K562 (cell line): ENCODE measurements around the gene C4orf36. TPM values are rescaled to one million over a fixed set of nuclear protein-coding genes. Genes with fewer than 3 reads are reported as not detected.

ENCODE experiments used
- CBX3 ChIP-seq, 2 experiments: IDR thresholded peaks; 1 replicate in 1 of 2; 2 replicates in 1 of 2; pipeline ENCODE4 v1.6.1; 2012; ENCODE audit warnings: inconsistent platforms in 2 of 2, low read length in 2 of 2, borderline replicate concordance in 1 of 2, control low read depth in 1 of 2
- CHAMP1 ChIP-seq: fragments of 450-650 bp; IDR thresholded peaks from 2 replicates; pipeline ENCODE4 v1.6.1; 2016; ENCODE audit warnings: mild to moderate bottlenecking
- ELF1 ChIP-seq: fragments of 200-800 bp; sonication (Bioruptor generic); IDR thresholded peaks from 2 replicates; pipeline ENCODE4 v1.6.1; 2016; ENCODE audit warnings: missing genetic modification characterization, missing compliant biosample characterization
- EP400 ChIP-seq: fragments of 450-650 bp; IDR thresholded peaks from 2 replicates; pipeline ENCODE4 v1.6.1; 2017; ENCODE audit warnings: antibody characterized with exemption, mild to moderate bottlenecking, moderate library complexity
- FOXK1 ChIP-seq: sonication (generic); formaldehyde crosslinking; IDR thresholded peaks from 2 replicates; pipeline ENCODE4 v1.8.0; 2022; ENCODE audit warnings: missing genetic modification reagents, mild to moderate bottlenecking, borderline replicate concordance
- HCFC1 ChIP-seq: IDR thresholded peaks from 2 replicates; pipeline ENCODE4 v1.6.1; 2012; ENCODE audit warnings: low read depth, low read length, improper control_type of control experiment
- HDAC1 ChIP-seq, 2 experiments: fragments of 450-650 bp; IDR thresholded peaks; 2 replicates each; pipeline ENCODE4 v1.6.1; 2016 to 2017; ENCODE audit warnings: inconsistent platforms in 1 of 2, mild to moderate bottlenecking in 1 of 2, moderate library complexity in 1 of 2
- HDAC8 ChIP-seq: fragments of 450-650 bp; IDR thresholded peaks from 2 replicates; pipeline ENCODE4 v1.6.1; 2016; ENCODE audit warnings: mild to moderate bottlenecking, missing genetic modification characterization, moderate library complexity, missing compliant biosample characterization
- HDGF ChIP-seq: fragments of 450-650 bp; IDR thresholded peaks from 2 replicates; pipeline ENCODE4 v1.6.1; 2016
- KHSRP ChIP-seq: fragments of 450-650 bp; IDR thresholded peaks from 2 replicates; pipeline ENCODE4 v1.6.1; 2017
- MEIS2 ChIP-seq: fragments of 450-650 bp; IDR thresholded peaks from 2 replicates; pipeline ENCODE4 v1.6.1; 2014; ENCODE audit warnings: mild to moderate bottlenecking; ENCODE audit not compliant: partially characterized antibody
- NFRKB ChIP-seq: fragments of 450-650 bp; IDR thresholded peaks from 2 replicates; pipeline ENCODE4 v1.6.1; 2016; ENCODE audit warnings: low read depth
- POLR2AphosphoS5 ChIP-seq: IDR thresholded peaks from 2 replicates; pipeline ENCODE4 v1.6.1; 2011; ENCODE audit warnings: mild to moderate bottlenecking, low read depth, low read length, moderate library complexity; ENCODE audit not compliant: control insufficient read depth, insufficient read depth
- SIN3A ChIP-seq, 2 experiments: fragments of 150-350 bp in 1 of 2; IDR thresholded peaks; 2 replicates each; pipeline ENCODE4 v1.6.1; 2011 to 2016; ENCODE audit warnings: borderline replicate concordance in 2 of 2, low read depth in 2 of 2, low read length in 2 of 2, mild to moderate bottlenecking in 2 of 2, moderate library complexity in 2 of 2; ENCODE audit not compliant: control insufficient read depth in 1 of 2
- STAT5B ChIP-seq: fragments of 250-450 bp; sonication (Bioruptor Pico); IDR thresholded peaks from 2 replicates; pipeline ENCODE4 v1.8.0; 2021; ENCODE audit warnings: mild to moderate bottlenecking, inconsistent platforms
- TFAP4 ChIP-seq: sonication (generic); formaldehyde crosslinking; IDR thresholded peaks from 2 replicates; pipeline ENCODE4 v1.8.0; 2022; ENCODE audit warnings: missing genetic modification reagents, mild to moderate bottlenecking, moderate library complexity, borderline replicate concordance
- THAP12 ChIP-seq: fragments of 250-450 bp; sonication (Bioruptor Pico); IDR thresholded peaks from 2 replicates; pipeline ENCODE4 v1.9.0; 2021; ENCODE audit warnings: mild to moderate bottlenecking, inconsistent platforms
- VEZF1 ChIP-seq: fragments of 200-800 bp; sonication (Bioruptor generic); IDR thresholded peaks from 2 replicates; pipeline ENCODE4 v1.6.1; 2017; ENCODE audit warnings: missing genetic modification characterization, missing compliant biosample characterization
- ZC3H11A ChIP-seq: IDR thresholded peaks from 2 replicates; pipeline ENCODE4 v1.6.1; 2012; ENCODE audit warnings: low read depth, low read length, improper control_type of control experiment
- ZNF174 ChIP-seq: fragments of 250-450 bp; sonication (Bioruptor Pico); IDR thresholded peaks from 2 replicates; pipeline ENCODE4 v1.4.0; 2020; ENCODE audit warnings: mild to moderate bottlenecking
- ZNF830 ChIP-seq: fragments of 250-450 bp; sonication (Bioruptor Pico); IDR thresholded peaks from 2 replicates; pipeline ENCODE4 v1.5.0; 2021; ENCODE audit warnings: mild to moderate bottlenecking
- polyA plus RNA-seq, 8 experiments: library from polyadenylated mRNA; depleted of rRNA in 4 of 8; stranded (reverse) in 5 of 8; unstranded in 3 of 8; fragments of >200 nt; fragmentation: Nextera tagmentation in 2 of 8; fragmentation: Illumina TruSeq in 1 of 8; extraction: Ambion mirVana in 2 of 8; extraction: Trizol in 1 of 8; gene quantifications; 2 replicates each; pipeline versions ENCODE4 v1.2.1 to v1.2.3, GENCODE V29; 2011 to 2014; ENCODE audit warnings: inconsistent platforms in 1 of 8, missing spikeins in 1 of 8
- total RNA-seq, 7 experiments: library from RNA; depleted of rRNA in 6 of 7; stranded (reverse); fragments of >200 nt in 6 of 7; fragmentation: Illumina TruSeq in 2 of 7; extraction: Trizol in 2 of 7; gene quantifications; 2 replicates each; pipeline versions ENCODE4 v1.2.1 to v1.2.3, GENCODE V29; 2011 to 2021; ENCODE audit warnings: low replicate concordance in 1 of 7

C4orf36 gene
- total and polyA plus RNA-seq, 9 of the 15 experiments (the other 6 are each of a cell fraction or from before 2014, with no cell fraction given): 0.14 to 0.45 (median 0.20) TPM; not detected in 5

GRCh38 chr4:86935853-86936733 is 43.9 kb upstream of the C4orf36 start (continued):
- TF ChIP-seq ELF1: no peak; the same call in none of the 2 replicates
- no peak for TF ChIP-seq ZNF830 (CRISPR knock-in tag)
- TF ChIP-seq CHAMP1: no peak
- TF ChIP-seq KHSRP: no peak
- peak; percentile 90 for TF ChIP-seq MEIS2
- TF ChIP-seq SIN3A (IDR thresholded peaks at IDR 0.05; ENCODE audit: borderline replicate concordance in 2 of 2, control insufficient read depth in 1 of 2, low read depth in 2 of 2, low read length in 2 of 2): peak in 1 of 2 experiments; percentile 14; a peak in 1 of 4 replicates
- TF ChIP-seq EP400: peak; percentile 69
- no peak for TF ChIP-seq ZC3H11A
- TF ChIP-seq THAP12 (CRISPR knock-in tag): no peak
- TF ChIP-seq ZNF174 (CRISPR knock-in tag): no peak
- 0 out of 2 replicates have a peak, but pooled peaks have one; percentile 12 for TF ChIP-seq NFRKB
- TF ChIP-seq POLR2AphosphoS5: peak; percentile 80
- no peak for TF ChIP-seq HDAC8 (tag)
- no peak for TF ChIP-seq HDGF
- TF ChIP-seq TFAP4: no peak
- 0 out of 2 replicates have a peak, but pooled peaks have one; percentile 41 for TF ChIP-seq VEZF1
- no peak for TF ChIP-seq HCFC1
- no peak for TF ChIP-seq STAT5B (CRISPR knock-in tag)
- TF ChIP-seq FOXK1: no peak
- TF ChIP-seq CBX3 (IDR thresholded peaks at IDR 0.05; ENCODE audit: borderline replicate concordance in 1 of 2, low read length in 2 of 2): peak in 1 of 2 experiments; percentile 53; a peak in 1 of 3 replicates
- peak in 1 of 2 experiments; percentile 55; a peak in 1 of 4 replicates for TF ChIP-seq HDAC1 (IDR thresholded peaks at IDR 0.05)
